Measurements from ENCODE around the gene EFCAB14. TPM values are rescaled to one million over a fixed set of nuclear protein-coding genes. Genes with fewer than 3 reads are reported as not detected.

Gene EFCAB14
- total and polyA plus RNA-seq, 2 of the 4 experiments (the other 2 are of a cell fraction): 28.6 to 43.0 TPM

- intact Hi-C loops (cut with micrococcal nuclease) (no loop called here), in situ Hi-C loops (cut with MboI; ENCODE audit: low sequenced_read_pairs) (no loop called here), dilution Hi-C loops (cut with HindIII; ENCODE audit: low sequenced_read_pairs, unreplicated experiment) (no loop called here)
- Histone ChIP-seq H2AK5ac (ENCODE audit: low read depth, low read length) (no peak overlapping the region), H4K5ac (ENCODE audit: low read depth, low read length) (no peak overlapping the region), H2BK20ac (ENCODE audit: low read depth, low read length) (no peak overlapping the region), H3K18ac (ENCODE audit: low read depth, low read length) (no peak overlapping the region), H3K14ac (replicated peaks; ENCODE audit: low read depth, low read length) (no peak overlapping the region), H3K9me1 (ENCODE audit: insufficient read depth, low read length) (peaks cover 3% of the 10 kb centered on the region; the same call in 1 of the 2 replicates), H2AK9ac (replicated peaks; ENCODE audit: low read depth, low read length, poor library complexity) (no peak overlapping the region), H3K27ac (ENCODE audit: insufficient read depth, low read length) (no peak overlapping the region), H2AFZ (replicated peaks; ENCODE audit: low read length, poor library complexity) (no peak overlapping the region), H3K36me3 (ENCODE audit: control insufficient read depth, insufficient read depth, low read length) (peaks cover 12% of the 10 kb centered on the region), H3K4me1 (ENCODE audit: control insufficient read depth, insufficient read depth, low read length) (peaks cover 4% of the 10 kb centered on the region; the same call in 1 of the 2 replicates), H3K4me2 (ENCODE audit: low read depth, low read length) (no peak overlapping the region), H4K91ac (ENCODE audit: insufficient read depth, low read depth, low read length) (no peak overlapping the region), H3K79me1 (ENCODE audit: low read depth in 1 of 2, low read length in 2 of 2) (0 out of 4 replicates have a peak, but pooled peaks cover 0 to 3% of the 10 kb centered on the region in 2 experiments), H3K9me3 (ENCODE audit: control insufficient read depth, insufficient read depth, low read length) (0 out of 2 replicates have a peak, but pooled peaks cover 2% of the 10 kb centered on the region), H2BK5ac (ENCODE audit: low read depth, low read length, poor library complexity, severe bottlenecking) (no peak overlapping the region), H2BK15ac (ENCODE audit: low read depth, low read length) (no peak overlapping the region), H4K20me1 (ENCODE audit: insufficient read depth, low read length) (0 out of 2 replicates have a peak, but pooled peaks cover 3% of the 10 kb centered on the region), H3K9ac (ENCODE audit: low read depth, low read length) (no peak overlapping the region), H2BK120ac (ENCODE audit: low read depth, low read length) (no peak overlapping the region), H4K8ac (ENCODE audit: low read depth in 2 of 2, low read length in 2 of 2) (no peak overlapping the region), H3K56ac (ENCODE audit: extremely low read depth, insufficient read depth, low read length) (no peak overlapping the region), H3K4ac (ENCODE audit: low read depth, low read length) (no peak overlapping the region), H3K4me3 (ENCODE audit: insufficient read depth, low read depth, low read length) (no peak overlapping the region), H3K23ac (ENCODE audit: low read depth, low read length) (no peak overlapping the region), H3K27me3 (ENCODE audit: control insufficient read depth, insufficient read depth, low read length) (no peaks in the 10 kb centered on the region)
- TF ChIP-seq MAZ (IDR thresholded peaks at IDR 0.05; ENCODE audit: borderline replicate concordance, low read depth, low read length) (no peak), RCOR1 (IDR thresholded peaks at IDR 0.05; ENCODE audit: insufficient replicate concordance, low read length) (no peak), CTCF (conservative IDR thresholded peaks at IDR 0.05; ENCODE audit: low read depth, low read length) (no peak), NFE2L2 (IDR thresholded peaks at IDR 0.05; ENCODE audit: low read depth, low read length) (no peak), SMC3 (IDR thresholded peaks at IDR 0.05; ENCODE audit: low read depth, low read length) (no peak), CHD1 (IDR thresholded peaks at IDR 0.05; ENCODE audit: low read depth, low read length) (no peak), FOS (IDR thresholded peaks at IDR 0.05; ENCODE audit: low read depth, low read length) (no peak), RAD21 (IDR thresholded peaks at IDR 0.05; ENCODE audit: low read length) (no peak)
- ChIA-PET POLR2A (ENCODE audit: unreplicated experiment) (no interaction called here), CTCF (no interaction called here)
- ATAC-seq (ENCODE audit: low read depth) (0 out of 2 replicates have a peak, but pooled peaks have one; percentile 9), DNase-seq (no peak)
- no CpG with 5 or more reads among the region's 1 CpG for whole genome bisulfite sequencing, 2 experiments (ENCODE audit: extremely low coverage in 2 of 2, insufficient read length in 1 of 2)
- no TSS peak for BruUV-seq (replicated peaks)
Measured at GRCh38 chr1:46646331-46646730, 72.6 kb downstream of the EFCAB14 start.

All from IMR-90 (cell line).